Measurements from ENCODE around the gene TSHZ2.

DNA sequence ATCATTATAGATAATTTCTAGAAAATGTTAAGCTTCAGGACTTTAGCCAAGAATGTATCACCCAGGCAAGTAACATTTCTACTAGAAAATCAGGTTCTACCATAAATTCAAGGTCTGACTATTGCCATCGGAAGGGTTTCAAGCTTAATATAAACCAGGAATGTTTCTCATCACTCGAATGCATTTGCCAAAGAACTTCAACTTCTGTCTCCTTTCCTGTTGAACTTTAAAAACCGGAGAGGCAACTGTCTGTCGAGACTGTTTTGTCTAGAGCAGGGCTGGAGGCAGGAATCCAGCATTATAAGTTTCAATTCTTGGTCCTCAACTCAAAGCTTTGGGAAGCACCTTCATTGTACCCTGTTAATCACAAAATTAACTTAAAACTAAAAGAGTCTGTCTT lies 356.8 kb downstream of the TSHZ2 start:
- no peak for TF ChIP-seq POLR2A (IDR thresholded peaks at IDR 0.05)
- TF ChIP-seq, protein P1, sequence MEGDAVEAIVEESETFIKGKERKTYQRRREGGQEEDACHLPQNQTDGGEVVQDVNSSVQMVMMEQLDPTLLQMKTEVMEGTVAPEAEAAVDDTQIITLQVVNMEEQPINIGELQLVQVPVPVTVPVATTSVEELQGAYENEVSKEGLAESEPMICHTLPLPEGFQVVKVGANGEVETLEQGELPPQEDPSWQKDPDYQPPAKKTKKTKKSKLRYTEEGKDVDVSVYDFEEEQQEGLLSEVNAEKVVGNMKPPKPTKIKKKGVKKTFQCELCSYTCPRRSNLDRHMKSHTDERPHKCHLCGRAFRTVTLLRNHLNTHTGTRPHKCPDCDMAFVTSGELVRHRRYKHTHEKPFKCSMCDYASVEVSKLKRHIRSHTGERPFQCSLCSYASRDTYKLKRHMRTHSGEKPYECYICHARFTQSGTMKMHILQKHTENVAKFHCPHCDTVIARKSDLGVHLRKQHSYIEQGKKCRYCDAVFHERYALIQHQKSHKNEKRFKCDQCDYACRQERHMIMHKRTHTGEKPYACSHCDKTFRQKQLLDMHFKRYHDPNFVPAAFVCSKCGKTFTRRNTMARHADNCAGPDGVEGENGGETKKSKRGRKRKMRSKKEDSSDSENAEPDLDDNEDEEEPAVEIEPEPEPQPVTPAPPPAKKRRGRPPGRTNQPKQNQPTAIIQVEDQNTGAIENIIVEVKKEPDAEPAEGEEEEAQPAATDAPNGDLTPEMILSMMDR (IDR thresholded peaks at IDR 0.05), result no peak

All from breast epithelium (tissue), 3 donors.